HG03025 (cell line): Measurements from ENCODE around the gene SLC24A3.

Source experiments
- ATAC-seq: cut with Tn5 transposase; IDR thresholded peaks from one replicate; pipeline ENCODE4 v1.9.1; 2021; ENCODE audit warnings: mild to moderate bottlenecking, moderate library complexity; ENCODE audit not compliant: unreplicated experiment, low FRiP score

SLC24A3 gene

DNA sequence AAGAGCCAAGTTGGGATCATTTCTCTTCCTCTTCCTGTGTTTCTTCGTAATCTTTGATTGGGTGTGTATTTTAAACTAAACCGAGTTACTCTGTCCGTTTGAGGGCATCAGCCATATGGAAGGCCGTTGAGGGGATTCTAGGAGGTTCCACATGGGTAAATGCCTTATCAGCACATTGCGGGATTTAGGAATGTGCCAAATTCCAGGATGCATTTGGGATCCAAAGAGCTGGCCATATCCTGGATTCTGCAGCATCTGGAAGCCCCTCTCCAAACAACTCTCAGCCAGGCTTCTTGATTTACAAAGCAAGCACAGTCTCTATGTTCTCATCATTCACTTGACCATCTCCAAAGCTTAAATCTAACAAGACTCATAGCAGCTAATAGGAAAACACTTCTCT is 478.0 kb downstream of the SLC24A3 start:
- ATAC-seq = no peak

GRCh38 chr20:19691125-19691524 is 478.7 kb downstream of the SLC24A3 start:
- no peak for ATAC-seq

- ATAC-seq = no peak
Observed at GRCh38 chr20:19692100-19692499, 479.7 kb downstream of the SLC24A3 start.

DNA sequence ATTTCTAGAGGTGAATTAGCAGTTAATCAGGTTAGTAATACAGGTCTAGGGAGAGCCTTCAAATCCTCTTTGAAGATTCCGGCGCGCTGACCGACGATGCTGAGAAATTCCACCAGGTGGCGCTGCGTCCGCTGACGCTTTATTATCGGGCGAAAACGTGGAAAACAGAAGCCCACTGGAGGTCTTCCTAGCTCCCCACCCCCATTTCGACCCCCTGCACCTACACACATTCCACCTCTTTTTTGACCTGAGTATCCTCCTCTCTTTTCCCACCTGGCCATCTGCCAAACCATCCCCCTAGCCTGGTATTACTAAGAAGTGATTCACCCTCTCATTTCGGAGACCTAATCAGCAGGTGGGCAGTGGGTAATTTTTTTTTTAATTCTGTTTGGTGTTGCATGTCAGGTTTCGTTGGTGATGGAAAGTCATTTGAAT is 480.3 kb downstream of the SLC24A3 start:
- no peak for ATAC-seq

- ATAC-seq = no peak
Observed at GRCh38 chr20:19693508-19693907, 481.1 kb downstream of the SLC24A3 start.

GRCh38 chr20:19695081-19695480 is 482.6 kb downstream of the SLC24A3 start:
- no peak for ATAC-seq

- no peak for ATAC-seq
Observed at GRCh38 chr20:19696620-19697019, 484.2 kb downstream of the SLC24A3 start.

DNA sequence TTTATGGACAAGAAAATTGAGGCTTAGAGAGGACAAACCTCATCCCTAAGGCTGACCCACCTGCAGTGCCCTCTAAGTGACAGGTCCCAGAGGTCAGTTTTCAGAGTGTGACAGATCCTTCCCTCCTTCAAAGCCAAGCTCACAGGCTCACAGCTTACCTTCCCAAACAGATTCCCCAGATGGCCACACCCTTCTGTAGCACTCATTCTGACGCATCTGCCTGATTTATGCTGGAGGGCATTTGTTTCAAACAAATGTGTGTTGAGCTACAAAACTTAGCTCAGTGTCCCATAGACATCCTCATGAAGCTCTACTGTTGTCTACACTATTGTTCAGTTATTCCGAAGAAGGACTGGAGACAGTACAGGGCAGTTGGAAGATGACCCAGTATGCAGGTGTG is 485.0 kb downstream of the SLC24A3 start:
- ATAC-seq = no peak

- no peak for ATAC-seq
Observed at GRCh38 chr20:19699180-19699971, 486.9 kb downstream of the SLC24A3 start.

DNA sequence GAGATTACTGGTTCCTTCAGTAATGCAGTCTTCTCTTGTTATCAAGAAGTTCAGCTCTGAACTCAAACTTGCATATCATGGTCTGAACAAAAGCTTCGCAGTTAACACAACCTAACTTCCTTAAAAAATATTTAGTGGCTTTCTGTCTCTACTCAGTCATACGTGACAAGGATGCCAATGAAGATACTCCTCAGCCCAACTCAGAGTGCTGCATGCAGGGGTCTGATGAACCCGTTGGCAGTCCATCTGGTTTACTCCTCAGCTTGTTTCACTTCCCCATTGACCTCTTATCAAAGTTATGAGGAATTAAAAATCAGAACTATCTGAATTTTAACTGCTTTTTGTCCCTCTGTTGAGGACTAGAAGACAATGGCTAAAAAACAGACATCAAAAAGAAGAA is 489.0 kb downstream of the SLC24A3 start:
- no peak for ATAC-seq

DNA sequence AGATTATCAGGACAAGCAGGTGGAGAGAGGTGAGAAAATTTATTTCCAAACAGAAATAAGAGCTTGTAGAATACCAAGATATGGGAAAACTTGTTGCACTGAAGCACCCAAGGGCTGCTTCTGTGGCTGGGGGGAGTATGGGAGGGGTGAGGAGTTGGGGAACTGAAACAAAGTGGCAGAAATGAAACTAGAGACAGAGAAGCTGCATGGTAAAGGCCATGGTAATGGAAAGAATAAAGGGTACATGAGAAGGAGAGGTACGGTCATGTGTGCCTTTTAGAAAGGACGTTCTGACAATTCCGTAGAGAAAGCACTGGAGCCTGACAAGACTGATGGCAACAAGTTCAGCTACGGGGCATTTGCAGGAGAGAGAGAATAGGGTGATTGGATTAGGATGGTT is 494.0 kb downstream of the SLC24A3 start:
- no peak for ATAC-seq

- ATAC-seq = no peak
Observed at GRCh38 chr20:19709635-19710335, 497.3 kb downstream of the SLC24A3 start.

- ATAC-seq = no peak
Observed at GRCh38 chr20:19710336-19711120, 498.1 kb downstream of the SLC24A3 start.

GRCh38 chr20:19711126-19711525 is 498.7 kb downstream of the SLC24A3 start:
- no peak for ATAC-seq

DNA sequence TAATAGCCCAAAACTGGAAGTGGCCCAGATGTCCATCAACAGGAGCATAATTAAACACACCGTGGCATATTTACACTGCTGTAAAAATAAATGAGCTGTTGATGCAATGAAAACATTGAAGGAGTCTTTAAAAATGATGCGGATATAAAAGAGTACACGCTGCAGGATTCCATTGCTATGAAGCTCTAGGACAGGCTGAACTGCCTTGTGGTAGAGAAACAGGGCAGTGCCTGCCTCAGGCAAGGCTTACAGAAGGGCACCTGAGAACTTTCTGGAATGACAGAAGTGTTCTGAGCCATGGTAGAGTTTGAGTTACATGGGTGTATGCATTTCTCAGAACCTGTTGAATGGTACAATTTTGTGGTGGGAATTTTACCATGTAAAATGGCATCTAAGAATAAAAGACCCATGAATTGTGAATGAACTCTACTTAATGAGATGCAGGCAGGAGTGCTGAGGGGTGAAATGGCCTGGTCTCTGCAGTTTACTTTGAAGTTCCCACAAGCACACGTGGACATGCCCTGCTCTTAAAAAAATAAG is 500.3 kb downstream of the SLC24A3 start:
- no peak for ATAC-seq

DNA sequence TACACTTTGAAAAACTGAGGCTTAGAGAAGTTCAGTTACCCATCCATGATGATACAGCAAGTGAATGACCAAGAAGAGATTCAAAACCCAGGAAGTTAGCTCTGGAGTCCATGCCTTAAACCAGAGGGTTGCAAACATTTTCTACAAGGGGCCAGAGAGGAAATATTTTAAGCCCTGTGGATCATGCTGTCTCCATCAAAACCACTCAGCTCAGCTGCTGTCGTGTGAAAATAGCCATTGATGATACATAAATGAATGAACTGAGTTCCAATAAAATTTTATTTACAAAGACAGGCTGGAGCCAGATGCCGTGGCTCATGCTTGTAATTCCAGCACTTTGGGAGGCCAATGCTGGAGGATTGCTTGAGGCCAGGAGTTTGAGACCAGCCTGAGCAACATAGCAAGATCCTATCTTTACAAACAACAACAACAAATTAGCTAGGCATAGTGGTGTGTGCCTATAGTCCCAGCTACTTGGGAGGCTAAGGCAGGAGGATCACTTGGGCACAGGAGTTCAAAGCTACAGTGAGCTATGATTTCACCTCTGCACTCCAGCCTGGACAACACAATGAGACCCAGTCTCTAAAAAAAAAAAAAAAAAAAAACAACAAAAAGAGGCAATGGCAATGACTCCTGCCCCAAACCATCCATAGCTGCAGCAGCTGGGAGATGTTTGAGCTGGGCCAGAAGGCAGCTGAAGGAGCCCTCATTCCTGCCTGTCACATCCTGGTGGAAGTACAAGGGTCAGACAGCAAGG is 501.6 kb downstream of the SLC24A3 start:
- no peak for ATAC-seq

DNA sequence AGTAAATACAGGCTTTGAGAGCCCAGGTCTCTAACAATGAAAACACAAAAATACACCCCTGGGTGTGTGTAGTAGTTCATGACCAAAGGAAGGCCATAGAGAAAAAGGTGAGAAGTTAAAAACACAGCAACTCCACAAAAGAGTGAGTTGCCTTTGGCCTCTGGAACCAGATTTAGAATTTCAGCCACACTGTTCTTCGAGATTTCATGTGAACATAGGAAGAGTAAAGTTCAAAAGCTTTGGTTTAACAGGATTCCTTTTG is 502.1 kb downstream of the SLC24A3 start:
- no peak for ATAC-seq

DNA sequence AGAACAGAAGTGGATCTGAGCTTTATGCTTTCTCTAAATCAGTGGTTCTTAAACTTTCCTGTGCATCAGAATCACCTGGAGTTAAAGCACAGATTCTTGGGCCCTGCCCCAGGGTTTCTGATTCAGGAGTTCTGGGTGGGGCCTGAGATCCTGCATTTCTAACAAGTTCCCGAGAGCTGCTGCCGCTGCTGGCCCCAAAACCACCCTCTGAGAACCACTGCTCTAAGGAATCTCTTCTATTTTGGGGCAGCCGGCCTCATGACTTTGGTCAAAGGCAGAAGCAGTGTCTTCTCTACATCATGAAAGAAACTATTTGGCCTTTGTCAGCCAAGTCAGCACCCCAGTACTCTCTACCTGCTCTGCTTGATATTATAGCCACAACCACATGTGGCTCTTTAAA is 503.5 kb downstream of the SLC24A3 start:
- no peak for ATAC-seq

DNA sequence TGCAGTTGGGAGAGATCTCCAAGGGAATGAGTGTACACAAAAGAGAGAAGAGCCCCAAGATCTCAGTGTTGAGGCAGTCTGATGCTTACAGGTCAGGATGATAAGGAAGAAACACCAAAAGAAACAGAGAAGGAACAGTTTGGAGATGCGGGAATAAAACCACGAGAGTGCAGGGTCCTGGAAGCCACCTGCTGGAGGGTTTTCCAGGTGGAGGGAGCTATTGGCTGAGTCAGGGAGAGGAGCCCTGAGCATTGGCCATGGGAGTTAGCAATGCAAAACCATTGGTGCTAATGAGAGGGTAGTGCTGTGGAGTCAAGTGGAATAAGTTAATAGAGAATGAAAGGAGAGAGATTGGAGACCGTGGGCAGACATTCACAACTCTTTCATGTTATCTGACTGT is 506.4 kb downstream of the SLC24A3 start:
- no peak for ATAC-seq

DNA sequence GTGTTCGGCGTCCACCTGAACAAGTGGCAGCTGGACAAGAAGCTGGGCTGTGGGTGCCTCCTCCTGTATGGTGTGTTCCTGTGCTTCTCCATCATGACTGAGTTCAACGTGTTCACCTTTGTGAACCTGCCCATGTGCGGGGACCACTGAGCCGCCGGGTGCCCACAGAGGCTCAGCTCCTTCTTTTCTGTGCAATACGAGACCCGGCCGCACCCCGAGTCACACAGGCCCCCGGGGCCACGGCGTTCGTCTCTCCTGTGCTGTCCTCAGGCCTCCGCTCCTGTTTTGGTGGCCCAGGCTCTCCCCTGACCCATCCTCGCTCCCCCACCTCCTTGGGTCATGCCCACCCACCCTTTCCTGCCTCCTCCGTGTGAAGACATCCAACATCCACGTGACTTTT is 508.5 kb downstream of the SLC24A3 start:
- ATAC-seq = no peak

DNA sequence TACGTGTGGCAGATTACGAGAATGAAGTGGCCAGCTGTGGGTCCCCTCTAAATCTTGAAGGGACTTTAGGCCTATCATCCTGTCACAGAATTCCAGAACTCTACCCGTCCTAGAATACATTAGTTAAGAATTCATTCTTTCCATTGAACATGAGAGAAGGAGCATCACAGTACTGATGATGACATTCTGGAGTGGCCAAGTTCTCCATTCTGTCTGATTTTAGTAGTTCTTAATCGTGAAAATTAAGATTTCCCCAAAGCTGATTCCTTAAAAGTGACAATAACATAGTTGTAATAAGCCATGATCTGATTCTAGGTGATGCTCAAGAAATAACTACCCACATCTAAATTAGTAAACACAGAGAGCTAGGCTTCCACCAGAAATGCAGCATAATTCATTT is 510.6 kb downstream of the SLC24A3 start:
- ATAC-seq = no peak
